CD4-positive, alpha-beta T cell treated with Interferon gamma for 1 hour (primary cell): Measurements from ENCODE around the gene KLHL6.

Source experiments
- DNase-seq: peaks from one replicate; pipeline ENCODE4 v3.0.0-alpha.2; 2020

The KLHL6 gene

GRCh38 chr3:183564046-183564445, 8.5 kb upstream of the KLHL6 start:
- DNase-seq, result no peak

- DNase-seq, result no peak
Observed at GRCh38 chr3:183563536-183563874, 8.0 kb upstream of the KLHL6 start.

- DNase-seq, result peak; percentile 31
Observed at GRCh38 chr3:183560607-183561006, 5.1 kb upstream of the KLHL6 start.

- DNase-seq, result no peak
Observed at GRCh38 chr3:183558495-183558894, 3.0 kb upstream of the KLHL6 start.

- DNase-seq, result no peak
Observed at GRCh38 chr3:183556722-183557121, 1.2 kb upstream of the KLHL6 start.

- DNase-seq, result no peak
Observed at GRCh38 chr3:183554377-183554776, 1.1 kb downstream of the KLHL6 start.

- DNase-seq, result no peak
Observed at GRCh38 chr3:183553334-183554026, 2.0 kb downstream of the KLHL6 start.

GRCh38 chr3:183551930-183552329, 3.6 kb downstream of the KLHL6 start:
- no peak for DNase-seq

GRCh38 chr3:183548262-183548769, 7.2 kb downstream of the KLHL6 start:
- DNase-seq, result no peak

GRCh38 chr3:183546625-183547024, 8.9 kb downstream of the KLHL6 start:
- no peak for DNase-seq

GRCh38 chr3:183545708-183546107, 9.8 kb downstream of the KLHL6 start:
- DNase-seq, result no peak

- DNase-seq, result no peak
Observed at GRCh38 chr3:183542355-183542754, 13.2 kb downstream of the KLHL6 start.

- DNase-seq, result no peak
Observed at GRCh38 chr3:183541738-183542137, 13.8 kb downstream of the KLHL6 start.

- no peak for DNase-seq
Observed at GRCh38 chr3:183541235-183541655, 14.3 kb downstream of the KLHL6 start.

- DNase-seq, result peak; percentile 32
Observed at GRCh38 chr3:183540501-183541234, 14.8 kb downstream of the KLHL6 start.

- DNase-seq, result no peak
Observed at GRCh38 chr3:183539811-183540210, 15.7 kb downstream of the KLHL6 start.

GRCh38 chr3:183538486-183538885, 17.0 kb downstream of the KLHL6 start:
- no peak for DNase-seq

- peak; percentile 73 for DNase-seq
Observed at GRCh38 chr3:183537295-183537730, 18.2 kb downstream of the KLHL6 start.

- DNase-seq, result peak; percentile 19
Observed at GRCh38 chr3:183536238-183536880, 19.1 kb downstream of the KLHL6 start.

- DNase-seq, result no peak
Observed at GRCh38 chr3:183534249-183534648, 21.3 kb downstream of the KLHL6 start.

- no peak for DNase-seq
Observed at GRCh38 chr3:183533412-183534132, 21.9 kb downstream of the KLHL6 start.

- no peak for DNase-seq
Observed at GRCh38 chr3:183532620-183533411, 22.7 kb downstream of the KLHL6 start.
